ENCODE results near the gene HS1BP3. TPM values are rescaled to one million over a fixed set of nuclear protein-coding genes. Genes with fewer than 3 reads are reported as not detected.

HS1BP3 gene
- total and polyA plus RNA-seq, 2 of the 13 experiments (the other 11 are each of a cell fraction or from before 2014, with no cell fraction given): 15.2 to 22.0 TPM

GRCh38 chr2:20617892-20618467 lies 32.9 kb downstream of the HS1BP3 start:
- H3K4me2 ChIP-seq (ENCODE audit: low read depth, low read length): peak overlapping the region; percentile 1; the same call in 1 of the 2 replicates
- ChIA-PET POLR2A (interaction anchor here (0.8 to 7.9 kb wide), 29 partner anchors 8 to 239 kb away, joined by 3 to 153 read pairs (median 6); partner anchors contain the start of genes HS1BP3 and RHOB), CTCF (ENCODE audit: low intra/inter-chr PET ratio, low total read pairs) (interaction anchor here (0.7 to 1.3 kb wide), 3 partner anchors 17 to 25 kb away, joined by 3 to 6 read pairs (median 6); no protein-coding TSS in a partner anchor)
- 46% methylated on average over 13 of the region's 14 CpGs for WGBS (ENCODE audit: low lambda C conversion rate)
- peaks cover 0 to 7% of the 10 kb centered on the region in 2 experiments; a peak in 3 of 5 replicates for H3K36me3 ChIP-seq (replicated peaks in 1 of 2; ENCODE audit: control insufficient read depth in 1 of 2, insufficient read depth in 2 of 2, low read length in 2 of 2)
- no peak overlapping the region for H2AFZ ChIP-seq (ENCODE audit: low read length)
- peak; percentile 94 for DNase-seq (ENCODE audit: low spot score)
- H3K9me3 ChIP-seq (ENCODE audit: low read length): no peaks in the 10 kb centered on the region
- no TSS peak for BruUV-seq (replicated peaks)
- peak overlapping the region; percentile 70 for H3K9ac ChIP-seq (ENCODE audit: insufficient read depth, low read depth, low read length)
- peaks cover 63% of the 10 kb centered on the region for H3K4me1 ChIP-seq (ENCODE audit: insufficient read depth, low read length)
- intact Hi-C loops (cut with micrococcal nuclease; ENCODE audit: unreplicated experiment) (loop anchor here (1.0 kb wide), 1 partner anchor 39 kb away; no protein-coding TSS in a partner anchor), in situ Hi-C loops (cut with HindIII; ENCODE audit: extremely low pct_ligation_motif_present, low pct_unique_long_range_greater_than_20kb) (no loop called here)
- no peaks in the 10 kb centered on the region for H3K79me2 ChIP-seq (ENCODE audit: insufficient read depth, low read length)
- H3K27ac ChIP-seq (ENCODE audit: extremely low read length, insufficient read depth, low read length): peak overlapping the region; percentile 95
- no peaks in the 10 kb centered on the region for H3K27me3 ChIP-seq (ENCODE audit: control insufficient read depth in 1 of 2, insufficient read depth in 2 of 2, low read length in 2 of 2)
- ATAC-seq: peak; percentile 92
- H4K20me1 ChIP-seq (ENCODE audit: insufficient read depth, low read length): no peaks in the 10 kb centered on the region
- FAIRE-seq: peak; percentile 88
- H3K4me3 ChIP-seq (replicated peaks in 1 of 3; ENCODE audit: insufficient read depth in 1 of 3, low read depth in 2 of 3, low read length in 3 of 3): no peak overlapping the region
- TF ChIP-seq PRDM4 (CRISPR knock-in tag; IDR thresholded peaks at IDR 0.05; ENCODE audit: borderline replicate concordance): no peak
- peak; percentile 80 for TF ChIP-seq SMAD3 (CRISPR knock-in tag; IDR thresholded peaks at IDR 0.05)
- no peak for TF ChIP-seq NR2F6 (IDR thresholded peaks at IDR 0.05)
- peak; percentile 58; the same call in 1 of the 2 replicates for TF ChIP-seq NR2F6 (CRISPR knock-in tag; IDR thresholded peaks at IDR 0.05)
- no peak for TF ChIP-seq ZBTB46 (CRISPR knock-in tag; IDR thresholded peaks at IDR 0.05; ENCODE audit: borderline replicate concordance)
- TF ChIP-seq ZNF788 (CRISPR knock-in tag; IDR thresholded peaks at IDR 0.05; ENCODE audit: borderline replicate concordance): no peak
- peak; percentile 30; the same call in 1 of the 2 replicates for TF ChIP-seq SMC3 (IDR thresholded peaks at IDR 0.05; ENCODE audit: low read length)
- no peak for TF ChIP-seq ZBTB43 (CRISPR knock-in tag; conservative IDR thresholded peaks at IDR 0.05)
- TF ChIP-seq ZNF326 (CRISPR knock-in tag; IDR thresholded peaks at IDR 0.05; ENCODE audit: borderline replicate concordance): no peak
- TF ChIP-seq IKZF1 (IDR thresholded peaks at IDR 0.05): no peak
- TF ChIP-seq ISL2 (CRISPR knock-in tag; IDR thresholded peaks at IDR 0.05): peak; percentile 61; the same call in 1 of the 2 replicates
- peak; percentile 39; the same call in 1 of the 2 replicates for TF ChIP-seq SOX5 (CRISPR knock-in tag; IDR thresholded peaks at IDR 0.05; ENCODE audit: borderline replicate concordance)
- no peak for TF ChIP-seq ZNF367 (CRISPR knock-in tag; IDR thresholded peaks at IDR 0.05; ENCODE audit: borderline replicate concordance)
- TF ChIP-seq PCBP2 (optimal IDR thresholded peaks at IDR 0.05; ENCODE audit: low read depth, low read length, poor library complexity, severe bottlenecking): no peak
- no peak for TF ChIP-seq NFE2L2 (IDR thresholded peaks at IDR 0.05; ENCODE audit: low read length)
- TF ChIP-seq ZNF652 (CRISPR knock-in tag; IDR thresholded peaks at IDR 0.05; ENCODE audit: borderline replicate concordance, low read depth): no peak; the same call in 1 of the 2 replicates
- no peak for TF ChIP-seq USF2 (IDR thresholded peaks at IDR 0.05; ENCODE audit: low read depth, low read length)
- TF ChIP-seq USF2 (CRISPR knock-in tag; IDR thresholded peaks at IDR 0.05; ENCODE audit: borderline replicate concordance): no peak

All from HepG2 (cell line).